ENCODE data around the gene CCDC9.

CCDC9 gene

DNA sequence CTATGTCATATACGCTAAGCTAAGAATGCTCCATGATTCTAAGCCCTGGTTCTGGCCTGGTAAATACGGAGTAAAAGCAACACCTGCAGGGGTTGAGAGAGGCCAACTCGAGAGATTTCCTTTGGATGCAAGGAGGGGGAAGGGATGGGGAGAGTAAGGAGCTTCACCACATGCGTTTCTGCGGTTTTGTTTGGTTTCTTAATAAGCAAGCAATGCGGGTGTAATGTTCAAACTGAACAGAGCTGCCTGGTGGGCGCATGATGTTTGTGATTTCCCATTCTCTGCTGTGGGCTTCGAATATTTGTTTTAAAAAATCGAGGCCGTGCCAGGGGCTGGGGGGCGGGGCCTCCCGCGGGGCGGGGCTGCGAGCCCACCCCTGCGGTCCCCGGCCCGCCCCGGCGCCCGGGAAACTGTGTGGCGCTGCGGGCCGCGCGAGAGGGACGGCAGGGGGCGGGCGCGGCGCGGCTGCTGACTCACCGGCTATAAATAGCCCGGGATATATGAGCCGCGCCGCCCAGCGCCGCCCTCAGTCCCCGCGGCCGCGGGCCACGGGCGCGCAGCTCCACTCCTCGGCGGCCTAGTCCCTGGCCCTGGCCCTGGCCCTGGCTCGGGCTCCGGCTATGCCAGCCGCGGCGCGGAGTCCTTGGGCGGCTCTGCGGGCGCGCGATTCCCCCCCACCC lies 30.4 kb upstream of the CCDC9 start (continued):
- TF ChIP-seq, protein P1, sequence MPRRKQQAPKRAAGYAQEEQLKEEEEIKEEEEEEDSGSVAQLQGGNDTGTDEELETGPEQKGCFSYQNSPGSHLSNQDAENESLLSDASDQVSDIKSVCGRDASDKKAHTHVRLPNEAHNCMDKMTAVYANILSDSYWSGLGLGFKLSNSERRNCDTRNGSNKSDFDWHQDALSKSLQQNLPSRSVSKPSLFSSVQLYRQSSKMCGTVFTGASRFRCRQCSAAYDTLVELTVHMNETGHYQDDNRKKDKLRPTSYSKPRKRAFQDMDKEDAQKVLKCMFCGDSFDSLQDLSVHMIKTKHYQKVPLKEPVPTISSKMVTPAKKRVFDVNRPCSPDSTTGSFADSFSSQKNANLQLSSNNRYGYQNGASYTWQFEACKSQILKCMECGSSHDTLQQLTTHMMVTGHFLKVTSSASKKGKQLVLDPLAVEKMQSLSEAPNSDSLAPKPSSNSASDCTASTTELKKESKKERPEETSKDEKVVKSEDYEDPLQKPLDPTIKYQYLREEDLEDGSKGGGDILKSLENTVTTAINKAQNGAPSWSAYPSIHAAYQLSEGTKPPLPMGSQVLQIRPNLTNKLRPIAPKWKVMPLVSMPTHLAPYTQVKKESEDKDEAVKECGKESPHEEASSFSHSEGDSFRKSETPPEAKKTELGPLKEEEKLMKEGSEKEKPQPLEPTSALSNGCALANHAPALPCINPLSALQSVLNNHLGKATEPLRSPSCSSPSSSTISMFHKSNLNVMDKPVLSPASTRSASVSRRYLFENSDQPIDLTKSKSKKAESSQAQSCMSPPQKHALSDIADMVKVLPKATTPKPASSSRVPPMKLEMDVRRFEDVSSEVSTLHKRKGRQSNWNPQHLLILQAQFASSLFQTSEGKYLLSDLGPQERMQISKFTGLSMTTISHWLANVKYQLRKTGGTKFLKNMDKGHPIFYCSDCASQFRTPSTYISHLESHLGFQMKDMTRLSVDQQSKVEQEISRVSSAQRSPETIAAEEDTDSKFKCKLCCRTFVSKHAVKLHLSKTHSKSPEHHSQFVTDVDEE (CRISPR knock-in tag; IDR thresholded peaks at IDR 0.05): peak; percentile 15; the same call in 1 of the 2 replicates
- TF ChIP-seq SNAI2 (CRISPR knock-in tag; IDR thresholded peaks at IDR 0.05) (no peak), ZC3H10 (CRISPR knock-in tag; IDR thresholded peaks at IDR 0.05) (0 out of 2 replicates have a peak, but pooled peaks have one; percentile 63), ARNTL (CRISPR knock-in tag; IDR thresholded peaks at IDR 0.05; ENCODE audit: borderline replicate concordance, low read depth) (0 out of 2 replicates have a peak, but pooled peaks have one; percentile 36)
- TF ChIP-seq, protein P2, sequence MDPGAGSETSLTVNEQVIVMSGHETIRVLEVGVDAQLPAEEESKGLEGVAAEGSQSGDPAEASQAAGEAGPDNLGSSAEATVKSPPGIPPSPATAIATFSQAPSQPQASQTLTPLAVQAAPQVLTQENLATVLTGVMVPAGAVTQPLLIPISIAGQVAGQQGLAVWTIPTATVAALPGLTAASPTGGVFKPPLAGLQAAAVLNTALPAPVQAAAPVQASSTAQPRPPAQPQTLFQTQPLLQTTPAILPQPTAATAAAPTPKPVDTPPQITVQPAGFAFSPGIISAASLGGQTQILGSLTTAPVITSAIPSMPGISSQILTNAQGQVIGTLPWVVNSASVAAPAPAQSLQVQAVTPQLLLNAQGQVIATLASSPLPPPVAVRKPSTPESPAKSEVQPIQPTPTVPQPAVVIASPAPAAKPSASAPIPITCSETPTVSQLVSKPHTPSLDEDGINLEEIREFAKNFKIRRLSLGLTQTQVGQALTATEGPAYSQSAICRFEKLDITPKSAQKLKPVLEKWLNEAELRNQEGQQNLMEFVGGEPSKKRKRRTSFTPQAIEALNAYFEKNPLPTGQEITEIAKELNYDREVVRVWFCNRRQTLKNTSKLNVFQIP (CRISPR knock-in tag; IDR thresholded peaks at IDR 0.05; ENCODE audit: borderline replicate concordance, low read depth): no peak

DNA sequence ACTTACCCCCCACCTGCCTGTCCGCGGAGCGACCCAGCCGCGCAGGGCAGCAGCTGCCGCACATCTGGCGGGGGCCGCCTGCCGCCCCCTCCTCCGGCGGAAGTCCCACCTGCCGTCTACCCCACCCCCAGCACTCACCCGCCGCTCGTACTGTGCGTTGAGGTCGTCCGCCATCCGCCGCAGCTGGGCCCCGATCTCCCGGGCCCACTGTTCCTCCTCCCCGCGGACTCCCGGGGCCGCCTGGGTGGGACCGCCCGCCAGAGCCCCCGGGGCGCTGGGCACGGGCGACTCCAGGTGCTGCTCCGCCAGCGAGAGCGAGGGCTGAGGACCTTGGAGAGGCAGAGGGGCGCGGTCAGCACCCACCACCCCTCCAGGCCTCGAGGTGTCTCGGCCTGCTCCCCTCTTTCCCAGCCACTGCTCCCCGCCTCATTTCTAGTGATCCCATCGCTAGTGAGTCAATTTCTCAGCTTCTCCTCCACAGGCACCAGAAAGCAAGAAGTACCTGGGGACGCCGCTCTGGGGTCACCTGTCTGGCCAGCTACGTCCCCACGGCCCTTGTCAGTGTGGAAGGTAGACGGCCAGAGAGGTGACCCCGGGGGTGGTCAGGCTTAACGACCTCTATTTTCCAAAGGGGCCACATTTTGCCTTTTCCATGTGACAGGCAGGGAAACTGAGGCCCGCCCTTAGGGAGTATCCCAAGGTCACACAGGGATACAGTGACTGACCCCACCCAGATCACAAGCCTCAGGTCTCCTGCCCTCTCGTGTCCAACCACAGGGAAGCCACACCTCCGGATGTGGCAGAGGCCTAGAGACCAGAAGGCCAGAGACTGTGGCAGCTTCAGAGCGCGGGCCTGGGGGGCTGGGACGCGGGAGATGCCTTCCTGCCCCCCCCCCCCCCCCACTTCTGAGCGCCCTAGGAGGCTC lies 29.6 kb upstream of the CCDC9 start:
- ATAC-seq: peak; percentile 47
- no peak for TF ChIP-seq ZNF565 (CRISPR knock-in tag; conservative IDR thresholded peaks at IDR 0.05; ENCODE audit: low read depth)
- no peak for TF ChIP-seq ZFP3 (CRISPR knock-in tag; IDR thresholded peaks at IDR 0.05)
- no peak for TF ChIP-seq RARB (CRISPR knock-in tag; IDR thresholded peaks at IDR 0.05)
- TF ChIP-seq, protein P3, sequence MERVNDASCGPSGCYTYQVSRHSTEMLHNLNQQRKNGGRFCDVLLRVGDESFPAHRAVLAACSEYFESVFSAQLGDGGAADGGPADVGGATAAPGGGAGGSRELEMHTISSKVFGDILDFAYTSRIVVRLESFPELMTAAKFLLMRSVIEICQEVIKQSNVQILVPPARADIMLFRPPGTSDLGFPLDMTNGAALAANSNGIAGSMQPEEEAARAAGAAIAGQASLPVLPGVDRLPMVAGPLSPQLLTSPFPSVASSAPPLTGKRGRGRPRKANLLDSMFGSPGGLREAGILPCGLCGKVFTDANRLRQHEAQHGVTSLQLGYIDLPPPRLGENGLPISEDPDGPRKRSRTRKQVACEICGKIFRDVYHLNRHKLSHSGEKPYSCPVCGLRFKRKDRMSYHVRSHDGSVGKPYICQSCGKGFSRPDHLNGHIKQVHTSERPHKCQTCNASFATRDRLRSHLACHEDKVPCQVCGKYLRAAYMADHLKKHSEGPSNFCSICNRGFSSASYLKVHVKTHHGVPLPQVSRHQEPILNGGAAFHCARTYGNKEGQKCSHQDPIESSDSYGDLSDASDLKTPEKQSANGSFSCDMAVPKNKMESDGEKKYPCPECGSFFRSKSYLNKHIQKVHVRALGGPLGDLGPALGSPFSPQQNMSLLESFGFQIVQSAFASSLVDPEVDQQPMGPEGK (CRISPR knock-in tag; IDR thresholded peaks at IDR 0.05; ENCODE audit: borderline replicate concordance): no peak
- TF ChIP-seq, protein P2 (CRISPR knock-in tag; IDR thresholded peaks at IDR 0.05; ENCODE audit: borderline replicate concordance, low read depth): no peak
- no peak for TF ChIP-seq TOX (CRISPR knock-in tag; IDR thresholded peaks at IDR 0.05; ENCODE audit: borderline replicate concordance)
- TF ChIP-seq OSR1 (CRISPR knock-in tag; IDR thresholded peaks at IDR 0.05): no peak
- TF ChIP-seq GLIS3 (CRISPR knock-in tag; IDR thresholded peaks at IDR 0.05): no peak
- TF ChIP-seq, protein P4, sequence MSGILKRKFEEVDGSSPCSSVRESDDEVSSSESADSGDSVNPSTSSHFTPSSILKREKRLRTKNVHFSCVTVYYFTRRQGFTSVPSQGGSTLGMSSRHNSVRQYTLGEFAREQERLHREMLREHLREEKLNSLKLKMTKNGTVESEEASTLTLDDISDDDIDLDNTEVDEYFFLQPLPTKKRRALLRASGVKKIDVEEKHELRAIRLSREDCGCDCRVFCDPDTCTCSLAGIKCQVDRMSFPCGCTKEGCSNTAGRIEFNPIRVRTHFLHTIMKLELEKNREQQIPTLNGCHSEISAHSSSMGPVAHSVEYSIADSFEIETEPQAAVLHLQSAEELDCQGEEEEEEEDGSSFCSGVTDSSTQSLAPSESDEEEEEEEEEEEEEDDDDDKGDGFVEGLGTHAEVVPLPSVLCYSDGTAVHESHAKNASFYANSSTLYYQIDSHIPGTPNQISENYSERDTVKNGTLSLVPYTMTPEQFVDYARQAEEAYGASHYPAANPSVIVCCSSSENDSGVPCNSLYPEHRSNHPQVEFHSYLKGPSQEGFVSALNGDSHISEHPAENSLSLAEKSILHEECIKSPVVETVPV (CRISPR knock-in tag; IDR thresholded peaks at IDR 0.05): no peak
- TF ChIP-seq ZNF70 (CRISPR knock-in tag; IDR thresholded peaks at IDR 0.05): no peak
- no peak for TF ChIP-seq ZNF8 (CRISPR knock-in tag; IDR thresholded peaks at IDR 0.05)
- no peak for TF ChIP-seq ZC3H10 (CRISPR knock-in tag; IDR thresholded peaks at IDR 0.05)
- TF ChIP-seq ISL1 (CRISPR knock-in tag; IDR thresholded peaks at IDR 0.05): no peak
- no peak for TF ChIP-seq ZFP30 (CRISPR knock-in tag; IDR thresholded peaks at IDR 0.05)
- TF ChIP-seq SNAI2 (CRISPR knock-in tag; IDR thresholded peaks at IDR 0.05): no peak
- TF ChIP-seq, protein P5, sequence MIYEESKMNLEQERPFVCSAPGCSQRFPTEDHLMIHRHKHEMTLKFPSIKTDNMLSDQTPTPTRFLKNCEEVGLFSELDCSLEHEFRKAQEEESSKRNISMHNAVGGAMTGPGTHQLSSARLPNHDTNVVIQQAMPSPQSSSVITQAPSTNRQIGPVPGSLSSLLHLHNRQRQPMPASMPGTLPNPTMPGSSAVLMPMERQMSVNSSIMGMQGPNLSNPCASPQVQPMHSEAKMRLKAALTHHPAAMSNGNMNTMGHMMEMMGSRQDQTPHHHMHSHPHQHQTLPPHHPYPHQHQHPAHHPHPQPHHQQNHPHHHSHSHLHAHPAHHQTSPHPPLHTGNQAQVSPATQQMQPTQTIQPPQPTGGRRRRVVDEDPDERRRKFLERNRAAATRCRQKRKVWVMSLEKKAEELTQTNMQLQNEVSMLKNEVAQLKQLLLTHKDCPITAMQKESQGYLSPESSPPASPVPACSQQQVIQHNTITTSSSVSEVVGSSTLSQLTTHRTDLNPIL (CRISPR knock-in tag; IDR thresholded peaks at IDR 0.05; ENCODE audit: low read depth): no peak
- no peak for TF ChIP-seq ESRRG (CRISPR knock-in tag; IDR thresholded peaks at IDR 0.05)
- TF ChIP-seq CSDC2 (CRISPR knock-in tag; IDR thresholded peaks at IDR 0.05): no peak

Measured in SK-N-SH treated with all-trans-retinoic acid at 6 μM for 48 hours (cell line).